GM10248 (cell line): ENCODE data around the gene PSMB2.

Experiments used
- CTCF ChIA-PET: fragments of 300-600 bp; sonication (Branson Sonifier 250); formaldehyde crosslinking; extraction: SDS; loops from one replicate; lab custom pipeline; 2021; ENCODE audit warnings: antibody characterized with exemption; lab: Yijun Ruan, JAX
- POLR2A ChIA-PET: fragments of 350-650 bp; sonication (Branson Sonifier 250); formaldehyde crosslinking; extraction: SDS; loops from one replicate; lab custom pipeline; 2020; ENCODE audit warnings: antibody characterized with exemption; lab: Yijun Ruan, JAX
- DNase-seq: peaks from one replicate; pipeline ENCODE4 v3.0.0; 2012; ENCODE audit errors: extremely low spot score
- TF ChIP-seq, protein P1 (sequence below): IDR thresholded peaks from 2 replicates; pipeline ENCODE4 v1.5.1; 2012; ENCODE audit warnings: mild to moderate bottlenecking, low read depth; ENCODE audit errors: extremely low read depth, missing control alignments, control extremely low read depth

The PSMB2 gene

DNA sequence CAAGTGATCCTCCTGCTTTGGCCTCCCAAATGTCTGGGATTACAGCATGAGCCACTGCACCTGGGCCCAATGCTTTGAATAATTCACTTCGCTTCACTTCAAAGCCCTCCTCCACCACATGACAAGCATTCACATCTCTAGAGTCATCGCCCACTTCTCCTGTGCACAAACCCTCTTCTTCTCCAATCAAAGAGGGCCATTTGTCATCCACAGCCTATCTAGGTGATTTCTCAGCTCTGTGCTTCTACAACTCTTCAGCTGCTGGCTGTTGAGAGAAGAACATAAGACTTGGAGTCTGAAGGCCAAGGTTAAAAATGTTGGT lies 20.1 kb upstream of the PSMB2 start:
- ChIA-PET POLR2A (no interaction called here), CTCF (no interaction called here)
- TF ChIP-seq, protein P1, sequence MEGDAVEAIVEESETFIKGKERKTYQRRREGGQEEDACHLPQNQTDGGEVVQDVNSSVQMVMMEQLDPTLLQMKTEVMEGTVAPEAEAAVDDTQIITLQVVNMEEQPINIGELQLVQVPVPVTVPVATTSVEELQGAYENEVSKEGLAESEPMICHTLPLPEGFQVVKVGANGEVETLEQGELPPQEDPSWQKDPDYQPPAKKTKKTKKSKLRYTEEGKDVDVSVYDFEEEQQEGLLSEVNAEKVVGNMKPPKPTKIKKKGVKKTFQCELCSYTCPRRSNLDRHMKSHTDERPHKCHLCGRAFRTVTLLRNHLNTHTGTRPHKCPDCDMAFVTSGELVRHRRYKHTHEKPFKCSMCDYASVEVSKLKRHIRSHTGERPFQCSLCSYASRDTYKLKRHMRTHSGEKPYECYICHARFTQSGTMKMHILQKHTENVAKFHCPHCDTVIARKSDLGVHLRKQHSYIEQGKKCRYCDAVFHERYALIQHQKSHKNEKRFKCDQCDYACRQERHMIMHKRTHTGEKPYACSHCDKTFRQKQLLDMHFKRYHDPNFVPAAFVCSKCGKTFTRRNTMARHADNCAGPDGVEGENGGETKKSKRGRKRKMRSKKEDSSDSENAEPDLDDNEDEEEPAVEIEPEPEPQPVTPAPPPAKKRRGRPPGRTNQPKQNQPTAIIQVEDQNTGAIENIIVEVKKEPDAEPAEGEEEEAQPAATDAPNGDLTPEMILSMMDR: no peak
- DNase-seq: no peak

DNA sequence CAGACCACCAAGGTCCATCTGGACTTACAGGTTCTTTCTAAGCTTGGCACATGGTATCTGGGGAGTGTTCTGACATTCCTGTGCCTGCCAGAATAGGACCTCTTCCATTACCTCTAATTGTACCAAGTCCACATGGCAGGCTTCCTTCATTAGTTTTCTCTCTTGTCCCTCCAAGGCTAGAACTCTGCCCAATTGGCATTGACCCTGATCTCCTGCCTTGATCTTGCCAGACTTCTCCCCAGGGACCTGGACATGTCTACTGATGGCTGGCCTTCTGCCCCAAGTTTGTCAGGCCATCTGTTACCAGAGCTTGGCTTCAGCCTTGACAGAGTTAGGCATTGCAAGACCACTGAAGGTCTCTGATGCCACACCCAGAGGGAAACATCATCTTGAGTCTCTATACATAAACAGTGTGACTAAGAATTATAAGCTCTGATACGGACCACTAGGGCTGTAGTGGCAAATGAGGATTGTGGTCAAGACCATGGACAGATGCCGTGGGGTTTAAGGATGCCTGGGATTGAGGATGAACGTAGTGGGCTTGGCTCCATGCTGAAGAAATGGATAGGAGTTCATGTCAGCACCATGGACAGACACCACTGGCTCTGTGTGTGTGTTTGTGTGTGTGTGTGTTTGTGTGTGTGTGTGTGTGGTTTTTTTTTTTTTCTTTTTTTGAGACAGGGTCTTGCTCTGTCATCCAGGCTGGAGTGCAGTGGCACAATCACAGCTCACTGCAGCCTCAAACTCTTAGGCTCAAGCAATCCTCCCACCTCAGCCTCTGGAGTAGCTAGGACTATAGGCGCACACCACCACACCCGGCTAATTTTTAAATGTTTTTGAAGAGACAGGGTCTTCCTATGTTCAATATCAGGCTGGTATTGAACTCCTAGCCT lies 19.5 kb upstream of the PSMB2 start:
- DNase-seq: no peak
- POLR2A ChIA-PET: no interaction called here
- TF ChIP-seq, protein P1: no peak
- CTCF ChIA-PET: interaction anchor here (1.0 to 1.5 kb wide), 2 partner anchors 12 kb away, joined by 3 read pairs; no protein-coding TSS in a partner anchor

DNA sequence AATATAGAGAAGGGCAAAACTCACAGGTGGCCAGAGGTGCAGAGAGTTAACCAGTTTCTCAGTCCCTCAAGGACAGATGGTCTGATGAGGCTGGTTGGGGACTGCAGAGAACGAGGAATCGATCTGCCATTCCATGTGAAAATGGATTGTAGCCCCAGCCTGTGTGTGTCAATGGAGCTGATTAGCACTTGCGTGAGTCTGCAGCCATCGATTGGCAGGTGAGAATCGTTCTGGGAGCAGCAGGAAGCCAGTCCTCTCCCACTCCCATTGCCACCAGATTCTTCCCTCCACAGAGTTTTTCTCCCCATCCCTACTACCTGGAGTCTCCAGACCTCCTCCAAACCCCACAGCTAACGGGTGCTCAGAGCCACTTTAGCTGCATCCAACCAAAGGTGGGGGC lies 18.3 kb upstream of the PSMB2 start:
- no peak for DNase-seq
- CTCF ChIA-PET: interaction anchor here (1.5 kb wide), 1 partner anchor 13 kb away, joined by 3 read pairs; no protein-coding TSS in a partner anchor
- TF ChIP-seq, protein P1: no peak
- POLR2A ChIA-PET: no interaction called here

DNA sequence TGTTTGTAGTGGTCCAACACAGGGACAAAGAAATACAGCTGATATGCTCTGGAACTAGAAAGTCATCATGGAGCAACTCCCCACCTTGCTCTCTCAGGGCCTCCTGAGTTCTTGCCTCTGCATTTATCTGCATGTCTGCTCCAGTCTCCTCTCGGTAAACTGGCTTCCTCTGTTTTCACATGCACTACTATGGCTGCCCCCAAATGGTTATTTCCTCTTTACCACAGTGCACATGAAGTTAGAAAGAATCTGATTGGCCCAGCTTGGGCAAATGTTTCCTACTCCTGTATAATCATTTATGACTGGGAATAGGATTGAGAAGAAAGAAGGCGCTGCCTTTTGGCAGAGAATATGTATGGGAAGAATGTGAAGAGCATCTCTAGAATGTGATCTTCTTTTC lies 16.5 kb upstream of the PSMB2 start:
- TF ChIP-seq, protein P1: no peak
- POLR2A ChIA-PET: no interaction called here
- no peak for DNase-seq
- CTCF ChIA-PET: interaction anchor here (1.2 to 2.0 kb wide), 2 partner anchors 59 to 69 kb away, joined by 3 to 6 read pairs; no protein-coding TSS in a partner anchor

DNA sequence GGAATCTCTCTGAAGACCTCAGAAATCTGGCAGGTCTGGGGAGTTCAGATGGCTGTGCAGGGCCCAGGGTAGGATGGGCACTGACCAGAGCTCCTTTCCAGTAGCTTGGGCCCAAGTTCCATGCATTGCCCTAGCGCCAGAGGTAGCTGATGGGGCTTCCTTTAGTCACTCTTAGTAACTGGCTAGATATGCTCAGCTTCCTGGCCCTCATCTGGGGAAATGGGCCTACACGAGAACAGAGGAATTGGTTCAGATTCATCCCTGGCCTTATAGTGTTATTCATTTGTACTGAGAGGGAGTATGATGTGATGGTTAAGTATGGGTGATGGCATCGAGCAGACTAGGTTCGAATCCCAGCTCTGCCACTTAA lies 15.5 kb upstream of the PSMB2 start:
- POLR2A ChIA-PET: no interaction called here
- CTCF ChIA-PET: interaction anchor here (0.9 to 2.0 kb wide), 3 partner anchors 10 to 60 kb away, joined by 3 to 6 read pairs (median 4); no protein-coding TSS in a partner anchor
- DNase-seq: no peak
- TF ChIP-seq, protein P1: no peak

DNA sequence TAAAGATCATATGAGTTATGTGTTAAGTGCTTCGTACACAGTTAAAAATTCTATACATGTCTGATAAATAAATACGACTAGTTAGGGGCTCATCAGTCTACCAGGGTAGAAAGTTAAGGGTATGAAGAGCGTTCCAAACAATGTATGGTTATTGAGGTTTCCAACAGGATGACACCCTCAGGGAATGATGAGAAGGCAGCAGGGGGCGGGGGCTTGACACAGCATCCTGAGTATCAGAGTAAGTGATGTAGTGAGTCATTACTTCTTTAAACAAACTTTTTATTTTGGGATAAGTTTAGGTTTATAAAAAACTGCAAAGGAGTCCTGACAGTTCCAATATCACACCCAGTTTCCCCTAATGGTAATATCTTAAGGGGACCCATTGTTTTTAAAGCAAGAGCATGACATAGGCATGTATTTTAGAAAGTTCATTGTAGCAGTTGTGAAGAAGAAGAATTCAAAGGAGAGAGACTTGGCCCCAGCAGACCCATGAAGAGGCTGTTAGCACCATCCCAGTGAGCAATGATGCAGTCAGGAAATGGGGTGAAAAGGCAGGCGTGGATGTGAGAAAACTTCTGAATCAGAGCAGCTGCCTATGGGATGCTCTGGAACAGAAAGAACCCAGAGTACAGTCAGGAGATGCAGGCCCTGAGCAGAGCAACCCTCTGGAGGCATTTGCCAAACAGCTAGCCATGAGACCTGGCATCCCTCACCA lies 15.0 kb upstream of the PSMB2 start:
- DNase-seq: no peak
- ChIA-PET CTCF (interaction anchor here (0.9 to 2.0 kb wide), 4 partner anchors 9 to 60 kb away, joined by 3 to 6 read pairs (median 4); no protein-coding TSS in a partner anchor), POLR2A (no interaction called here)
- TF ChIP-seq, protein P1: no peak
